ENCODE data around the gene ALKBH5.

- TF ChIP-seq, protein P1, sequence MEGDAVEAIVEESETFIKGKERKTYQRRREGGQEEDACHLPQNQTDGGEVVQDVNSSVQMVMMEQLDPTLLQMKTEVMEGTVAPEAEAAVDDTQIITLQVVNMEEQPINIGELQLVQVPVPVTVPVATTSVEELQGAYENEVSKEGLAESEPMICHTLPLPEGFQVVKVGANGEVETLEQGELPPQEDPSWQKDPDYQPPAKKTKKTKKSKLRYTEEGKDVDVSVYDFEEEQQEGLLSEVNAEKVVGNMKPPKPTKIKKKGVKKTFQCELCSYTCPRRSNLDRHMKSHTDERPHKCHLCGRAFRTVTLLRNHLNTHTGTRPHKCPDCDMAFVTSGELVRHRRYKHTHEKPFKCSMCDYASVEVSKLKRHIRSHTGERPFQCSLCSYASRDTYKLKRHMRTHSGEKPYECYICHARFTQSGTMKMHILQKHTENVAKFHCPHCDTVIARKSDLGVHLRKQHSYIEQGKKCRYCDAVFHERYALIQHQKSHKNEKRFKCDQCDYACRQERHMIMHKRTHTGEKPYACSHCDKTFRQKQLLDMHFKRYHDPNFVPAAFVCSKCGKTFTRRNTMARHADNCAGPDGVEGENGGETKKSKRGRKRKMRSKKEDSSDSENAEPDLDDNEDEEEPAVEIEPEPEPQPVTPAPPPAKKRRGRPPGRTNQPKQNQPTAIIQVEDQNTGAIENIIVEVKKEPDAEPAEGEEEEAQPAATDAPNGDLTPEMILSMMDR (IDR thresholded peaks at IDR 0.05) = no peak
- TF ChIP-seq POLR2A (IDR thresholded peaks at IDR 0.05) = no peak
These were observed 37.8 kb upstream of the ALKBH5 start for GRCh38 chr17:18145811-18146210.
